ENCODE results near the gene NLRP3.

Gene NLRP3

DNA sequence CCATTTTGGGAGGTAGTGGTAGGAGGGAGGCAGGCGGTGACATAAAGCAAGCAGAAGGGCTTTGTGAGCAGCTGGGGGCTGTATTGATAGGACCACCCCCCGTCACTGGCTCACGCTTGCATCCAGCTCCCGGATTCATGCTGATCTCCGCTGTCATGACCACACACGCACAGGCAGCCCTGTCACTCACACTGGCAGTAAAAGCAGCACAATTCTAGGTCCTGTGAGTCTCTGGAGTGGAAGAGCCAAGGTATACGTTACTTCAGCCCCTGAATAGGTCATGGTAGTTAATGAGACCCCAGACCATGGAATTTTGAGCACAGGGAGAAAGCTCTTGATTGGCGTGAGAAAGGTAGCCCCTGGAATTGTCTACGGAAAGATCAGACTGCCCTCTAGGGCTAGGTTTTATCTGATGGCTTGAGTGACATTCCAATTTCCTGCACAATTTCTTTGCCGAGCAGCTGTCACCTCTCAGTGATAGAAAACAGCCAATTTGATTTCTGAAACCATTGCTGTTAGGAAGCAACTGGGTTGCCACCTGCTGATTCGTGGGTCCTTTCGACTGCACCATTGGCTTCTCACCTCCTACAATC is 36.6 kb downstream of the NLRP3 start:
- TF ChIP-seq TEAD4 (IDR thresholded peaks at IDR 0.05), result no peak
- 0 out of 2 replicates have a peak, but pooled peaks have one; percentile 12 for TF ChIP-seq RAD21 (IDR thresholded peaks at IDR 0.05; ENCODE audit: low read depth)

DNA sequence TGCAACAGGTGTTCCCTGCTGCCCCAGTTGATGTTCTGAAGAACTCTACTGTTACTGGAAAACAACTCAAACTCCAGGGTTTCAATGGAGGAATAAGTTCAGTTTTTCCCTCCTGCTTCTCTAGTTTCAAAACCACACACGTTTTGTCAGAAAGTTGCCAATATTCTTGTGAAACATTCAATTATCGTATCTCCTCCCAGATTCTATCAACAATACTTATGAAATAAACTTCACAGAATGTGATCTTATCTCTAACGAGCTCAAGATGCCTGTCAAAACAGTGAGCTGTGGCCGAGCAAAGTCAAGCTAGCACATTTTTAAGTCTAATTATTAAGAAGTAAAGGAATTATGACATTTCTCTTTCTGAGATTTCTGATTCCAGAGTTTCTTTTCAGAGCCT is 37.3 kb downstream of the NLRP3 start:
- TF ChIP-seq TAF1 (IDR thresholded peaks at IDR 0.05; ENCODE audit: low read depth) (no peak), CREB1 (IDR thresholded peaks at IDR 0.05; ENCODE audit: low read depth) (no peak), YY1 (IDR thresholded peaks at IDR 0.05; ENCODE audit: low read depth) (no peak), EGR1 (IDR thresholded peaks at IDR 0.05) (no peak), EP300 (IDR thresholded peaks at IDR 0.05; ENCODE audit: borderline replicate concordance) (no peak), CEBPB (IDR thresholded peaks at IDR 0.05) (no peak)
- TF ChIP-seq, protein P1, sequence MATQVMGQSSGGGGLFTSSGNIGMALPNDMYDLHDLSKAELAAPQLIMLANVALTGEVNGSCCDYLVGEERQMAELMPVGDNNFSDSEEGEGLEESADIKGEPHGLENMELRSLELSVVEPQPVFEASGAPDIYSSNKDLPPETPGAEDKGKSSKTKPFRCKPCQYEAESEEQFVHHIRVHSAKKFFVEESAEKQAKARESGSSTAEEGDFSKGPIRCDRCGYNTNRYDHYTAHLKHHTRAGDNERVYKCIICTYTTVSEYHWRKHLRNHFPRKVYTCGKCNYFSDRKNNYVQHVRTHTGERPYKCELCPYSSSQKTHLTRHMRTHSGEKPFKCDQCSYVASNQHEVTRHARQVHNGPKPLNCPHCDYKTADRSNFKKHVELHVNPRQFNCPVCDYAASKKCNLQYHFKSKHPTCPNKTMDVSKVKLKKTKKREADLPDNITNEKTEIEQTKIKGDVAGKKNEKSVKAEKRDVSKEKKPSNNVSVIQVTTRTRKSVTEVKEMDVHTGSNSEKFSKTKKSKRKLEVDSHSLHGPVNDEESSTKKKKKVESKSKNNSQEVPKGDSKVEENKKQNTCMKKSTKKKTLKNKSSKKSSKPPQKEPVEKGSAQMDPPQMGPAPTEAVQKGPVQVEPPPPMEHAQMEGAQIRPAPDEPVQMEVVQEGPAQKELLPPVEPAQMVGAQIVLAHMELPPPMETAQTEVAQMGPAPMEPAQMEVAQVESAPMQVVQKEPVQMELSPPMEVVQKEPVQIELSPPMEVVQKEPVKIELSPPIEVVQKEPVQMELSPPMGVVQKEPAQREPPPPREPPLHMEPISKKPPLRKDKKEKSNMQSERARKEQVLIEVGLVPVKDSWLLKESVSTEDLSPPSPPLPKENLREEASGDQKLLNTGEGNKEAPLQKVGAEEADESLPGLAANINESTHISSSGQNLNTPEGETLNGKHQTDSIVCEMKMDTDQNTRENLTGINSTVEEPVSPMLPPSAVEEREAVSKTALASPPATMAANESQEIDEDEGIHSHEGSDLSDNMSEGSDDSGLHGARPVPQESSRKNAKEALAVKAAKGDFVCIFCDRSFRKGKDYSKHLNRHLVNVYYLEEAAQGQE (IDR thresholded peaks at IDR 0.05; ENCODE audit: low read depth), result no peak
- TF ChIP-seq, protein P2, sequence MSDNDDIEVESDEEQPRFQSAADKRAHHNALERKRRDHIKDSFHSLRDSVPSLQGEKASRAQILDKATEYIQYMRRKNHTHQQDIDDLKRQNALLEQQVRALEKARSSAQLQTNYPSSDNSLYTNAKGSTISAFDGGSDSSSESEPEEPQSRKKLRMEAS (IDR thresholded peaks at IDR 0.05), result no peak

DNA sequence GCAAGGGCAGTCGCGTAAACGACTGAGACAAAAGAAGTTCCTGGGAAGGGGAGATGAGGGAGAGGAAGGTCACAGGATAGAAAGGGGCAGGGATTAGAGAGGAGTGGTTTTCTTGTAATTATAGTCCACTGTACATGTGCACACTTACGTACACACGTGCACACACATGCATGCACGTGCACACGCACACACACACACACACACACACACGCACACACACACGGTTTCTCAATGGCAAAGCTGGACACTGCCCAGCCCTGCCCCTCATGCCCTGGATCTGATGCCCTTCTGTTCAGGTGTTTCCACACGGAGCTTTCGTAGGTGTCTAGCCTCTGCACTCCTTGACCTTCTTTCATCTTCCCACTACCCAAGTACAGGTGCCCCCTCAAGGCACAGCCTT is 38.0 kb downstream of the NLRP3 start:
- TF ChIP-seq TAF1 (IDR thresholded peaks at IDR 0.05; ENCODE audit: low read depth) (no peak), RAD21 (IDR thresholded peaks at IDR 0.05; ENCODE audit: low read depth) (no peak), FOXM1 (IDR thresholded peaks at IDR 0.05; ENCODE audit: borderline replicate concordance, low read depth) (no peak), TCF12 (IDR thresholded peaks at IDR 0.05; ENCODE audit: low read depth) (no peak), ZBTB7A (IDR thresholded peaks at IDR 0.05; ENCODE audit: low read depth) (no peak)
- TF ChIP-seq, protein P1 (IDR thresholded peaks at IDR 0.05; ENCODE audit: low read depth), result no peak

DNA sequence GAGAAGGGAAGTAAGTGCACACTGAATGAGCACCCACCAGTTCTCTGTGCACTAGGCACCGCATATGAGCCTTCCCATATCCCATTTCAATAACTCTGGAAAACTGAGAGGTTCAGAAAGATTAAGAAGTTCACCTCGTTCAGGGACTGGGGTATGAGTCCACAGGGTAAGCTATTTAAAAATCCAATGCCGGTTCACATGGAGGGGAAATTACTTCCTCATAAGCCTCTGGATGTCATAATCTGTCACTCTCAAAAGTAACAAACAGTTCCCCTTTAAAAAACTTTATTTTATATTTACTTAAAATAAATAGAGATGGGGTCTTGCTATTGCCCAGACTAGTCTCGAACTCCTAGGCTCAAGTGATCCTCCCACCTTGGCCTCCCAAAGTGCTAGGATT is 40.0 kb downstream of the NLRP3 start:
- TF ChIP-seq EGR1 (IDR thresholded peaks at IDR 0.05) (no peak), CEBPB (IDR thresholded peaks at IDR 0.05) (no peak), YY1 (IDR thresholded peaks at IDR 0.05; ENCODE audit: low read depth) (no peak), CREB1 (IDR thresholded peaks at IDR 0.05; ENCODE audit: low read depth) (no peak), FOXM1 (IDR thresholded peaks at IDR 0.05; ENCODE audit: borderline replicate concordance, low read depth) (no peak), TCF12 (IDR thresholded peaks at IDR 0.05; ENCODE audit: low read depth) (no peak), TAF1 (IDR thresholded peaks at IDR 0.05; ENCODE audit: low read depth) (no peak), ZBTB7A (IDR thresholded peaks at IDR 0.05; ENCODE audit: low read depth) (no peak), NFIC (IDR thresholded peaks at IDR 0.05) (no peak), EP300 (IDR thresholded peaks at IDR 0.05; ENCODE audit: borderline replicate concordance) (no peak), TEAD4 (IDR thresholded peaks at IDR 0.05) (no peak), RAD21 (IDR thresholded peaks at IDR 0.05; ENCODE audit: low read depth) (no peak)
- TF ChIP-seq, protein P3, sequence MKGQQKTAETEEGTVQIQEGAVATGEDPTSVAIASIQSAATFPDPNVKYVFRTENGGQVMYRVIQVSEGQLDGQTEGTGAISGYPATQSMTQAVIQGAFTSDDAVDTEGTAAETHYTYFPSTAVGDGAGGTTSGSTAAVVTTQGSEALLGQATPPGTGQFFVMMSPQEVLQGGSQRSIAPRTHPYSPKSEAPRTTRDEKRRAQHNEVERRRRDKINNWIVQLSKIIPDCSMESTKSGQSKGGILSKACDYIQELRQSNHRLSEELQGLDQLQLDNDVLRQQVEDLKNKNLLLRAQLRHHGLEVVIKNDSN (IDR thresholded peaks at IDR 0.05), result no peak
- TF ChIP-seq, protein P1 (IDR thresholded peaks at IDR 0.05; ENCODE audit: low read depth), result no peak
- TF ChIP-seq, protein P2 (IDR thresholded peaks at IDR 0.05), result no peak

DNA sequence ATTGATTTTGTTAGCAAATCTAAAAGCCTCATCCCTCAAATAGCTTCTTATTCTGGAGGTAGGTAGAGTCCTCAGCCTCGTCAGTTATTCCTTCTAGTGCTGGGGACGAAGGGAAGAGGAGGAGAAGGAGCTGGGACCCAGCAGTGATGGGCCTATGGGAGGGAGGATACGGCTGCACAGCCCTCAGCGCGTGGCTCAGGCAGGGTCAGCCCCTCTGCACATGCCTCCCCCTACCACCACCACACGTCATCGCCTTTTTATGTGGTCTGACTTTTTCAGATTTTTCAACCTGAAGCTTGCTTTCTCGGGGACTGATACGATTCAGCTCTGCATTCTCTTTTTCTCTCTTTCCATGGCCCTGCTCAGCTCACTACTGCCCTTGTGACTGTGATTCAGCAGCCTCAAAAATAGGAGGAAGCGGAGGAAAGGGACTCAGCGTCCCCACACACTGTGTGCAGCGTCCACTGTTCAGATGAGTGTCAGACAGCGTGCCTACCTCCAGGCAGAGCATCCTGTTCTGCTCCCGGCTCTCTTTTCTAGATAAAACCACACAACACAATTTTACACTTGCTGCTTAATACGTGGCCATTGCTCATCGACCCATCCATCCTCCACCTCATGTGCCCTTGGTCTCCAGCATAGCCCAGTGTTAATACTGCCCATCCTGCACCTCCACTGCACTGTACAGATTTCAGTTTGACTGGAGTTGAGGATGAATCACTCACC is 41.1 kb downstream of the NLRP3 start:
- TF ChIP-seq TEAD4 (IDR thresholded peaks at IDR 0.05) (no peak), ZBTB7A (IDR thresholded peaks at IDR 0.05; ENCODE audit: low read depth) (no peak), FOXM1 (IDR thresholded peaks at IDR 0.05; ENCODE audit: borderline replicate concordance, low read depth) (no peak), NFIC (IDR thresholded peaks at IDR 0.05) (no peak), CEBPB (IDR thresholded peaks at IDR 0.05) (no peak)
- TF ChIP-seq, protein P1 (IDR thresholded peaks at IDR 0.05; ENCODE audit: low read depth), result no peak
- TF ChIP-seq, protein P3 (IDR thresholded peaks at IDR 0.05), result no peak

Data from Ishikawa (cell line).